ENCODE measurements around the gene ARFGEF3. TPM values are rescaled to one million over a fixed set of nuclear protein-coding genes. Genes with fewer than 3 reads are reported as not detected.

The ARFGEF3 gene
- total RNA-seq, 1 experiment from 2014 or later, result 5.2 TPM

- Mint-ChIP-seq H3K36me3 (ENCODE audit: insufficient read depth, unreplicated experiment) (no peaks in the 10 kb centered on the region), H3K27me3 (ENCODE audit: insufficient read depth, unreplicated experiment) (no peaks in the 10 kb centered on the region), H3K4me3 (ENCODE audit: unreplicated experiment) (no peak overlapping the region), H3K9me3 (ENCODE audit: unreplicated experiment) (no peaks in the 10 kb centered on the region), H3K27ac (ENCODE audit: unreplicated experiment) (no peak overlapping the region), H3K4me1 (ENCODE audit: low read depth, unreplicated experiment) (no peaks in the 10 kb centered on the region)
- TF ChIP-seq, protein P1, sequence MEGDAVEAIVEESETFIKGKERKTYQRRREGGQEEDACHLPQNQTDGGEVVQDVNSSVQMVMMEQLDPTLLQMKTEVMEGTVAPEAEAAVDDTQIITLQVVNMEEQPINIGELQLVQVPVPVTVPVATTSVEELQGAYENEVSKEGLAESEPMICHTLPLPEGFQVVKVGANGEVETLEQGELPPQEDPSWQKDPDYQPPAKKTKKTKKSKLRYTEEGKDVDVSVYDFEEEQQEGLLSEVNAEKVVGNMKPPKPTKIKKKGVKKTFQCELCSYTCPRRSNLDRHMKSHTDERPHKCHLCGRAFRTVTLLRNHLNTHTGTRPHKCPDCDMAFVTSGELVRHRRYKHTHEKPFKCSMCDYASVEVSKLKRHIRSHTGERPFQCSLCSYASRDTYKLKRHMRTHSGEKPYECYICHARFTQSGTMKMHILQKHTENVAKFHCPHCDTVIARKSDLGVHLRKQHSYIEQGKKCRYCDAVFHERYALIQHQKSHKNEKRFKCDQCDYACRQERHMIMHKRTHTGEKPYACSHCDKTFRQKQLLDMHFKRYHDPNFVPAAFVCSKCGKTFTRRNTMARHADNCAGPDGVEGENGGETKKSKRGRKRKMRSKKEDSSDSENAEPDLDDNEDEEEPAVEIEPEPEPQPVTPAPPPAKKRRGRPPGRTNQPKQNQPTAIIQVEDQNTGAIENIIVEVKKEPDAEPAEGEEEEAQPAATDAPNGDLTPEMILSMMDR (IDR thresholded peaks at IDR 0.05; ENCODE audit: insufficient read depth in 1 of 2, low read depth in 1 of 2, low read length in 1 of 2, severe bottlenecking in 1 of 2, unreplicated experiment in 1 of 2), result no peak
- intact Hi-C loops (cut with micrococcal nuclease; ENCODE audit: unreplicated experiment), result no loop called here
- no peaks in the 10 kb centered on the region for H3K36me3 ChIP-seq (ENCODE audit: control insufficient read depth, insufficient read depth, low read length)
- H3K27me3 ChIP-seq (replicated peaks; ENCODE audit: control insufficient read depth, insufficient read depth, low read length), result no peaks in the 10 kb centered on the region; the same call in 1 of the 2 replicates
- no peak overlapping the region for H3K4me3 ChIP-seq (ENCODE audit: low read depth, low read length)
- POLR2A ChIA-PET, result no interaction called here
- DNase-seq, result no peak
- CTCF ChIA-PET, result no interaction called here
- H3K9me3 ChIP-seq, result no peaks in the 10 kb centered on the region
- no peaks in the 10 kb centered on the region for H3K4me1 ChIP-seq
- BruUV-seq (replicated peaks), result no TSS peak
Measured at GRCh38 chr6:138187156-138187555, 25.4 kb downstream of the ARFGEF3 start.

GRCh38 chr6:138188278-138188941, 26.7 kb downstream of the ARFGEF3 start:
- Histone ChIP-seq H3K9me3 (no peaks in the 10 kb centered on the region), H3K36me3 (ENCODE audit: control insufficient read depth, insufficient read depth, low read length) (no peaks in the 10 kb centered on the region), H3K4me3 (ENCODE audit: low read depth, low read length) (no peak overlapping the region), H3K27me3 (replicated peaks; ENCODE audit: control insufficient read depth, insufficient read depth, low read length) (no peaks in the 10 kb centered on the region; the same call in 1 of the 2 replicates), H3K4me1 (no peaks in the 10 kb centered on the region)
- DNase-seq, result no peak
- no TSS peak for BruUV-seq (replicated peaks)
- intact Hi-C loops (cut with micrococcal nuclease; ENCODE audit: unreplicated experiment), result no loop called here
- H3K36me3 Mint-ChIP-seq (ENCODE audit: insufficient read depth, unreplicated experiment), result no peaks in the 10 kb centered on the region
- H3K27me3 Mint-ChIP-seq (ENCODE audit: insufficient read depth, unreplicated experiment), result no peaks in the 10 kb centered on the region
- TF ChIP-seq, protein P1 (IDR thresholded peaks at IDR 0.05; ENCODE audit: insufficient read depth in 1 of 2, low read depth in 1 of 2, low read length in 1 of 2, severe bottlenecking in 1 of 2, unreplicated experiment in 1 of 2), result no peak
- no peak overlapping the region for H3K4me3 Mint-ChIP-seq (ENCODE audit: unreplicated experiment)
- no peaks in the 10 kb centered on the region for H3K9me3 Mint-ChIP-seq (ENCODE audit: unreplicated experiment)
- POLR2A ChIA-PET, result no interaction called here
- H3K27ac Mint-ChIP-seq (ENCODE audit: unreplicated experiment), result no peak overlapping the region
- CTCF ChIA-PET, result interaction anchor here (0.6 kb wide), 1 partner anchor 150 kb away, joined by 4 read pairs; no protein-coding TSS in a partner anchor
- no peaks in the 10 kb centered on the region for H3K4me1 Mint-ChIP-seq (ENCODE audit: low read depth, unreplicated experiment)

DNA sequence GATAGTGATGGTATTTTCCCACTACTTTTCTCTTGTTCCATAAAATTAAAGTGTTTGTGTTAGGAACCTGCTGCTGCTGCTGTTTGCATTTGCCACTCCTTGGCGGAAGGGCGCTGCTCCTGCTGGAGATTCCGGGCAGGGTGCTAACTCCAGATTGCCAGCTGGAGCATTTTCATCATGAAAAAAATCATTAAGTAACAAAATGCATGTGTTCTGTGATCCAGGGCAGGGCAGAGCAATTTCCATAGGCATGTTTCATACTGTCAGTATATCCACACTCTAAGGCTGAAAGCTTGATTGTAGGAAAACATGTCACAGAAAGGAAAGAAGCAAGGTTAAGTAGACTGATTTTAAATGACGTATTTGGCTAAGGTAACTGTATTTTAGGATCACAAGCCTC, 32.5 kb downstream of the ARFGEF3 start:
- H3K9me3 ChIP-seq, result no peaks in the 10 kb centered on the region
- POLR2A ChIA-PET, result no interaction called here
- Mint-ChIP-seq H3K9me3 (ENCODE audit: unreplicated experiment) (no peaks in the 10 kb centered on the region), H3K4me3 (ENCODE audit: unreplicated experiment) (no peak overlapping the region), H3K27ac (ENCODE audit: unreplicated experiment) (no peak overlapping the region), H3K36me3 (ENCODE audit: insufficient read depth, unreplicated experiment) (no peaks in the 10 kb centered on the region), H3K4me1 (ENCODE audit: low read depth, unreplicated experiment) (no peaks in the 10 kb centered on the region), H3K27me3 (ENCODE audit: insufficient read depth, unreplicated experiment) (no peaks in the 10 kb centered on the region)
- TF ChIP-seq, protein P1 (IDR thresholded peaks at IDR 0.05; ENCODE audit: insufficient read depth in 1 of 2, low read depth in 1 of 2, low read length in 1 of 2, severe bottlenecking in 1 of 2, unreplicated experiment in 1 of 2), result no peak
- H3K4me1 ChIP-seq, result no peaks in the 10 kb centered on the region
- no peak for DNase-seq
- intact Hi-C loops (cut with micrococcal nuclease; ENCODE audit: unreplicated experiment), result no loop called here
- no peak overlapping the region for H3K4me3 ChIP-seq (ENCODE audit: low read depth, low read length)
- CTCF ChIA-PET, result no interaction called here
- no peaks in the 10 kb centered on the region for H3K27me3 ChIP-seq (replicated peaks; ENCODE audit: control insufficient read depth, insufficient read depth, low read length)
- no peaks in the 10 kb centered on the region for H3K36me3 ChIP-seq (ENCODE audit: control insufficient read depth, insufficient read depth, low read length)
- BruUV-seq (replicated peaks), result no TSS peak
